SU-DHL-6 (cell line): ENCODE results near the gene DNAJC12.

Experiments used
- CTCF ChIP-seq: fragments of 200-600 bp; sonication (generic); IDR thresholded peaks from one replicate; pipeline ENCODE4 v1.5.1; 2017; ENCODE audit warnings: antibody characterized with exemption, mild to moderate bottlenecking, low read length, moderate library complexity; ENCODE audit not compliant: insufficient read depth, poor library complexity, severe bottlenecking
- EZH2phosphoT487 ChIP-seq: fragments of 200-600 bp; sonication (generic), shearing (Covaris generic); conservative IDR thresholded peaks from 2 replicates; pipeline ENCODE4 v1.6.1; 2018; ENCODE audit warnings: mild to moderate bottlenecking, antibody characterized with exemption, low read length, moderate library complexity, mixed read lengths

GRCh38 chr10:67780759-67781538, 57.0 kb downstream of the DNAJC12 start:
- TF ChIP-seq CTCF (no peak), EZH2phosphoT487 (no peak)
